Measurements from ENCODE around the gene KCNG3.
"Not testable (repeated sequence)": the region's sequence is repeated elsewhere in the genome, so short reads cannot be mapped to it uniquely, and the experiment has no call there.

The KCNG3 gene

GRCh38 chr2:42430188-42430587, 63.6 kb downstream of the KCNG3 start:
- DNase-seq (ENCODE audit: low read depth, low spot score): no peak

- no peak for DNase-seq (ENCODE audit: low read depth, low spot score)
These were observed 64.4 kb downstream of the KCNG3 start for GRCh38 chr2:42429352-42429751.

GRCh38 chr2:42425697-42426096, 68.1 kb downstream of the KCNG3 start:
- no peak for DNase-seq (ENCODE audit: low read depth, low spot score)

- DNase-seq (ENCODE audit: low read depth, low spot score): no peak
These were observed 69.7 kb downstream of the KCNG3 start for GRCh38 chr2:42424033-42424432.

- DNase-seq (ENCODE audit: low read depth, low spot score): no peak
These were observed 72.1 kb downstream of the KCNG3 start for GRCh38 chr2:42421601-42422239.

GRCh38 chr2:42421157-42421485, 72.7 kb downstream of the KCNG3 start:
- no peak for DNase-seq (ENCODE audit: low read depth, low spot score)

GRCh38 chr2:42414648-42415047, 79.1 kb downstream of the KCNG3 start:
- no peak for DNase-seq (ENCODE audit: low read depth, low spot score)

- no peak for DNase-seq (ENCODE audit: low read depth, low spot score)
These were observed 79.6 kb downstream of the KCNG3 start for GRCh38 chr2:42414158-42414557.

GRCh38 chr2:42410742-42411514, 82.9 kb downstream of the KCNG3 start:
- DNase-seq (ENCODE audit: low read depth, low spot score): no peak

GRCh38 chr2:42408009-42408408, 85.8 kb downstream of the KCNG3 start:
- no peak for DNase-seq (ENCODE audit: low read depth, low spot score)

GRCh38 chr2:42407476-42407875, 86.3 kb downstream of the KCNG3 start:
- DNase-seq (ENCODE audit: low read depth, low spot score): no peak

GRCh38 chr2:42404676-42405075, 89.1 kb downstream of the KCNG3 start:
- no peak for DNase-seq (ENCODE audit: low read depth, low spot score)

GRCh38 chr2:42401773-42402172, 92.0 kb downstream of the KCNG3 start:
- DNase-seq (ENCODE audit: low read depth, low spot score): no peak

GRCh38 chr2:42398052-42398451, 95.7 kb downstream of the KCNG3 start:
- not testable (repeated sequence) for DNase-seq (ENCODE audit: low read depth, low spot score)

GRCh38 chr2:42393320-42393719, 100.5 kb downstream of the KCNG3 start:
- DNase-seq (ENCODE audit: low read depth, low spot score): not testable (repeated sequence)

GRCh38 chr2:42392191-42392590, 101.6 kb downstream of the KCNG3 start:
- no peak for DNase-seq (ENCODE audit: low read depth, low spot score)

All from iPS DF 19.7 (cell line).